GM19328 (cell line): ENCODE data around the gene ASCC1.
A peak's percentile ranks its signal among the peaks of the same experiment; 100 is the strongest.

Experiments
- ATAC-seq: cut with Tn5 transposase; IDR thresholded peaks from one replicate; pipeline ENCODE4 v1.9.1; 2021; ENCODE audit warnings: mild to moderate bottlenecking, moderate library complexity; ENCODE audit not compliant: unreplicated experiment

The ASCC1 gene

GRCh38 chr10:72215611-72216549 lies at the start of gene ASCC1, which contains the start of gene ANAPC16:
Gene ASCC1, minus strand, starts transcription at chr10:72216276. Its CDS starts 2,978 bp downstream, at chr10:72213298.
Gene ANAPC16, plus strand, starts transcription at chr10:72216012. Its CDS starts 7,903 bp downstream, at chr10:72223915.
- peak; percentile 73 for ATAC-seq

- no peak for ATAC-seq
These were observed 49.4 kb upstream of the ASCC1 start for GRCh38 chr10:72265508-72265907.

GRCh38 chr10:72264536-72264935 lies 48.5 kb upstream of the ASCC1 start:
- ATAC-seq, result no peak

GRCh38 chr10:72263613-72264241 lies 47.7 kb upstream of the ASCC1 start:
- no peak for ATAC-seq

GRCh38 chr10:72261784-72262404 lies 45.8 kb upstream of the ASCC1 start:
- ATAC-seq, result no peak

GRCh38 chr10:72260976-72261783 lies 45.1 kb upstream of the ASCC1 start:
- ATAC-seq, result peak; percentile 51

GRCh38 chr10:72260239-72260975 lies 44.3 kb upstream of the ASCC1 start:
- ATAC-seq, result peak; percentile 55

- no peak for ATAC-seq
These were observed 43.6 kb upstream of the ASCC1 start for GRCh38 chr10:72259491-72260238.

- ATAC-seq, result no peak
These were observed 42.5 kb upstream of the ASCC1 start for GRCh38 chr10:72258617-72259016.

- no peak for ATAC-seq
These were observed 41.2 kb upstream of the ASCC1 start for GRCh38 chr10:72257051-72257892.

GRCh38 chr10:72255977-72256729 lies 40.1 kb upstream of the ASCC1 start:
- no peak for ATAC-seq

GRCh38 chr10:72254813-72255568 lies 38.9 kb upstream of the ASCC1 start:
- no peak for ATAC-seq

GRCh38 chr10:72253578-72253977 lies 37.5 kb upstream of the ASCC1 start:
- no peak for ATAC-seq

GRCh38 chr10:72252972-72253371 lies 36.9 kb upstream of the ASCC1 start:
- ATAC-seq, result no peak

GRCh38 chr10:72251635-72252034 lies 35.6 kb upstream of the ASCC1 start:
- no peak for ATAC-seq

- no peak for ATAC-seq
These were observed 34.6 kb upstream of the ASCC1 start for GRCh38 chr10:72250666-72251065.
